GM23338 (cell line): ENCODE results near the gene RPL29. TPM values are rescaled to one million over a fixed set of nuclear protein-coding genes. Genes with fewer than 3 reads are reported as not detected.

Experiments
- ATAC-seq: fragments of 200-7000 bp; cut with Tn5 transposase; 3 replicates; pipeline ENCODE4 v1.9.1; 2020
- DNase-seq: peaks from one replicate; pipeline ENCODE4 v3.0.0-alpha.2; 2015; ENCODE audit warnings: low spot score
- H2AFZ ChIP-seq: fragments of 200-600 bp; sonication (generic); 2 replicates; pipeline ENCODE4 v1.8.0; 2016; ENCODE audit warnings: antibody characterized with exemption, mild to moderate bottlenecking, moderate library complexity
- H3F3A ChIP-seq: fragments of 200-600 bp; sonication (generic); replicated peaks from 2 replicates; pipeline ENCODE4 v1.8.0; 2017; ENCODE audit warnings: antibody characterized with exemption, mixed run types, low read depth
- H3K27ac ChIP-seq: fragments of 200-600 bp; sonication (generic); 2 replicates; pipeline ENCODE4 v1.6.1; 2016; ENCODE audit warnings: low read depth
- H3K27me3 ChIP-seq: fragments of 200-600 bp; sonication (generic); 2 replicates; pipeline ENCODE4 v1.8.0; 2016; ENCODE audit warnings: mild to moderate bottlenecking, mixed run types, moderate library complexity; ENCODE audit not compliant: insufficient read depth
- H3K36me3 ChIP-seq: fragments of 200-600 bp; sonication (generic); 2 replicates; pipeline ENCODE4 v1.8.0; 2016; ENCODE audit warnings: mild to moderate bottlenecking; ENCODE audit not compliant: insufficient read depth
- H3K4me1 ChIP-seq: fragments of 200-600 bp; sonication (generic); 2 replicates; pipeline ENCODE4 v1.8.0; 2016; ENCODE audit warnings: mild to moderate bottlenecking, moderate library complexity; ENCODE audit not compliant: insufficient read depth
- H3K4me2 ChIP-seq: fragments of 200-600 bp; sonication (generic); 2 replicates; pipeline ENCODE4 v1.7.1; 2017; ENCODE audit warnings: mixed run types
- H3K4me3 ChIP-seq: fragments of 200-600 bp; sonication (generic); 2 replicates; pipeline ENCODE4 v1.6.1; 2016; ENCODE audit warnings: mixed run types
- H3K79me2 ChIP-seq: fragments of 200-600 bp; sonication (generic); replicated peaks from 2 replicates; pipeline ENCODE4 v1.8.0; 2017; ENCODE audit warnings: mild to moderate bottlenecking; ENCODE audit not compliant: insufficient read depth
- H3K9me2 ChIP-seq: fragments of 200-600 bp; sonication (generic); 2 replicates; pipeline ENCODE4 v1.8.0; 2017; ENCODE audit not compliant: insufficient read depth
- H4K20me1 ChIP-seq: fragments of 200-600 bp; sonication (generic); replicated peaks from 2 replicates; pipeline ENCODE4 v1.8.0; 2017; ENCODE audit warnings: mild to moderate bottlenecking; ENCODE audit not compliant: insufficient read depth
- H3K27ac Mint-ChIP-seq: 2 replicates; pipeline ENCODE4 v1.8.0; 2020; ENCODE audit warnings: inconsistent platforms, mild to moderate bottlenecking, moderate library complexity, mixed read lengths
- H3K27me3 Mint-ChIP-seq: 3 replicates; pipeline ENCODE4 v1.8.0; 2022; ENCODE audit warnings: low read depth, mild to moderate bottlenecking, moderate library complexity, mixed read lengths, inconsistent platforms; ENCODE audit not compliant: insufficient read depth, poor library complexity
- H3K36me3 Mint-ChIP-seq: 3 replicates; pipeline ENCODE4 v1.8.0; 2021; ENCODE audit warnings: low read depth, mild to moderate bottlenecking, inconsistent platforms, moderate library complexity, mixed read lengths
- H3K4me1 Mint-ChIP-seq: 3 replicates; pipeline ENCODE4 v1.8.0; 2020; ENCODE audit warnings: mild to moderate bottlenecking, inconsistent platforms, mixed read lengths
- H3K4me3 Mint-ChIP-seq: 3 replicates; pipeline ENCODE4 v1.8.0; 2021; ENCODE audit warnings: moderate library complexity, mild to moderate bottlenecking, inconsistent platforms, mixed read lengths
- H3K9me3 Mint-ChIP-seq: 3 replicates; pipeline ENCODE4 v1.8.0; 2020; ENCODE audit warnings: moderate library complexity, mild to moderate bottlenecking, inconsistent platforms, mixed read lengths
- CREB1 ChIP-seq: fragments of 250-450 bp; sonication (Bioruptor Pico); IDR thresholded peaks from 2 replicates; pipeline ENCODE4 v1.5.0; 2020; ENCODE audit warnings: low read depth, mild to moderate bottlenecking, moderate library complexity
- CTCF ChIP-seq, 2 experiments: fragments of 200-600 bp in 1 of 2; sonication (generic) in 1 of 2; conservative IDR thresholded peaks; 2 replicates each; pipeline versions ENCODE4 v1.5.1 to v1.6.1; 2016 to 2017; ENCODE audit warnings: antibody characterized with exemption in 2 of 2, low read depth in 2 of 2, mild to moderate bottlenecking in 2 of 2, moderate library complexity in 1 of 2
- ETS1 ChIP-seq: IDR thresholded peaks from 2 replicates; pipeline ENCODE4 v1.6.1; 2016; ENCODE audit warnings: antibody characterized with exemption
- EZH2phosphoT487 ChIP-seq: fragments of 200-600 bp; sonication (generic); IDR thresholded peaks from one replicate; pipeline ENCODE4 v1.8.1; 2018; ENCODE audit warnings: antibody characterized with exemption; ENCODE audit not compliant: unreplicated experiment
- JUNB ChIP-seq: IDR thresholded peaks from one replicate; pipeline ENCODE4 v1.6.1; 2016; ENCODE audit warnings: antibody characterized with exemption; ENCODE audit not compliant: unreplicated experiment
- NANOG ChIP-seq: IDR thresholded peaks from 2 replicates; pipeline ENCODE4 v1.6.1; 2016; ENCODE audit warnings: antibody characterized with exemption, borderline replicate concordance
- POLR2AphosphoS5 ChIP-seq: IDR thresholded peaks from 2 replicates; pipeline ENCODE4 v1.6.1; 2016; ENCODE audit warnings: antibody characterized with exemption, low read depth
- REST ChIP-seq: IDR thresholded peaks from one replicate; pipeline ENCODE4 v1.6.1; 2018; ENCODE audit warnings: antibody characterized with exemption; ENCODE audit not compliant: unreplicated experiment
- ZNF331 ChIP-seq: fragments of 250-450 bp; sonication (Bioruptor Pico); IDR thresholded peaks from 2 replicates; pipeline ENCODE4 v1.5.0; 2020; ENCODE audit warnings: low read depth, mild to moderate bottlenecking, moderate library complexity
- polyA plus RNA-seq: library from polyadenylated mRNA; unstranded; fragments of >200 nt; fragmentation: Nextera tagmentation; extraction: Ambion mirVana; gene quantifications from 2 replicates; pipeline ENCODE4 v1.2.1, GENCODE V29; 2016
- total RNA-seq: library from RNA; depleted of rRNA; stranded (reverse); fragments of >200 nt; shearing (Covaris generic); gene quantifications from 2 replicates; pipeline ENCODE4 v1.2.3, GENCODE V29; 2014

Gene RPL29
- total and polyA plus RNA-seq, 2 experiments from 2014 or later = 1,471 to 1,864 TPM

- H3K27me3 Mint-ChIP-seq = peaks cover 42% of the 10 kb centered on the region
- peaks cover 3% of the 10 kb centered on the region; the same call in 1 of the 3 replicates for H3K36me3 Mint-ChIP-seq
- H3K4me3 ChIP-seq = no peak overlapping the region
- no peak overlapping the region for H3K27ac ChIP-seq
- no peaks in the 10 kb centered on the region for H3K36me3 ChIP-seq
- peaks cover 1% of the 10 kb centered on the region; the same call in 1 of the 2 replicates for H3K4me1 ChIP-seq
- H4K20me1 ChIP-seq = no peaks in the 10 kb centered on the region; the same call in 1 of the 2 replicates
- H3K79me2 ChIP-seq = no peaks in the 10 kb centered on the region
- ATAC-seq (no peak), DNase-seq (no peak)
- no peak overlapping the region for H3K4me3 Mint-ChIP-seq
- TF ChIP-seq EZH2phosphoT487 (no peak), ZNF331 (CRISPR knock-in tag) (no peak), CTCF (conservative IDR thresholded peaks at IDR 0.05; ENCODE audit: low read depth in 2 of 2) (0 out of 4 replicates have a peak, but pooled peaks of 1 of the 2 experiments have one; percentile 5), NANOG (no peak), POLR2AphosphoS5 (no peak)
- no peaks in the 10 kb centered on the region for H3K9me2 ChIP-seq
- H3K27ac Mint-ChIP-seq = no peak overlapping the region
- peaks cover 34% of the 10 kb centered on the region for H3K27me3 ChIP-seq
- no peaks in the 10 kb centered on the region for H3K9me3 Mint-ChIP-seq
- H3F3A ChIP-seq = 0 out of 2 replicates have a peak, but pooled peaks cover 5% of the 10 kb centered on the region
- H3K4me1 Mint-ChIP-seq = peaks cover 10% of the 10 kb centered on the region; the same call in 2 of the 3 replicates
- no peak overlapping the region for H3K4me2 ChIP-seq
- H2AFZ ChIP-seq = no peak overlapping the region
Observed at GRCh38 chr3:51958603-51959521, 36.8 kb downstream of the RPL29 start.

- H3K4me3 ChIP-seq = no peak overlapping the region
- no peaks in the 10 kb centered on the region for H3K36me3 ChIP-seq
- Mint-ChIP-seq H3K36me3 (peaks cover 3% of the 10 kb centered on the region; the same call in 1 of the 3 replicates), H3K4me1 (peaks cover 9% of the 10 kb centered on the region; the same call in 2 of the 3 replicates), H3K4me3 (no peak overlapping the region), H3K27ac (no peak overlapping the region), H3K27me3 (peaks cover 48% of the 10 kb centered on the region), H3K9me3 (no peaks in the 10 kb centered on the region)
- TF ChIP-seq JUNB (no peak), CREB1 (CRISPR knock-in tag) (no peak), CTCF (conservative IDR thresholded peaks at IDR 0.05; ENCODE audit: low read depth in 2 of 2) (peak in 1 of 2 experiments; percentile 24; a peak in 1 of 4 replicates), EZH2phosphoT487 (no peak), REST (no peak), ETS1 (no peak)
- no peak overlapping the region for H3K27ac ChIP-seq
- DNase-seq (no peak), ATAC-seq (no peak)
- no peaks in the 10 kb centered on the region for H3K9me2 ChIP-seq
- no peaks in the 10 kb centered on the region; the same call in 1 of the 2 replicates for H4K20me1 ChIP-seq
- H3K79me2 ChIP-seq = no peaks in the 10 kb centered on the region
- no peak overlapping the region for H3K4me2 ChIP-seq
- no peaks in the 10 kb centered on the region; the same call in 1 of the 2 replicates for H3K4me1 ChIP-seq
- 0 out of 2 replicates have a peak, but pooled peaks cover 5% of the 10 kb centered on the region for H3F3A ChIP-seq
- peaks cover 46% of the 10 kb centered on the region for H3K27me3 ChIP-seq
- H2AFZ ChIP-seq = no peak overlapping the region
Observed at GRCh38 chr3:51957520-51958205, 38.0 kb downstream of the RPL29 start.
